ENCODE data around the gene SAG.

- TF ChIP-seq CTCF (IDR thresholded peaks at IDR 0.05; ENCODE audit: low read depth, low read length) = no peak
- no peak for TF ChIP-seq EZH2phosphoT487 (IDR thresholded peaks at IDR 0.05; ENCODE audit: low read depth)
Measured at GRCh38 chr2:233262562-233262961, 45.1 kb upstream of the SAG start.
